Activated CD4-positive, alpha-beta T cell treated with anti-CD3 and anti-CD28 coated beads, Interleukin-2, amount 50 U/mL, for 48 hours (primary cell): ENCODE measurements around the gene CMTM1.
"Not testable (repeated sequence)": the region's sequence is repeated elsewhere in the genome, so short reads cannot be mapped to it uniquely, and the experiment has no call there.

ENCODE experiments used
- DNase-seq, 2 experiments: peaks; one replicate each; pipeline ENCODE4 v3.0.0-alpha.2; 2020

The CMTM1 gene

DNA sequence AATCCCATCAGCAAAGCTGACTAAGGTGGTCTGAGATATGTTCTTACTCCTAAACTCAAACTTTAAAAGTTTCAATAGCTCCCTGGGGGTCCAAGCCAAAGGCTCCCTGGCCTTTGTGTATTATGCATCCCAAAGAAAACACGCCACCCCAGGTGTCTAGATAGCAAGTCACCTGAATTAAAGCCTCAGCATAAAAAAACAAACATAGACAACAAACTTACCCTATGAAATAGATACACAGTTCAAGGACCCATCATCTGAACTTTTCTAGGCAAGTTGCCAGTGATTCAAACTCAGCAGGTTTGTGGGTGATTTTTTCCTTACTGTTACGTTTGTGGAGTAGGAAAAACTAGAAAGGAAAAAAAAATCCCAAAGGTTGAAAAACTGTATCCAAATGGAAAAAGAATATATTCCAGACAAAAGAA lies 50.8 kb downstream of the CMTM1 start:
- no peak for DNase-seq

DNA sequence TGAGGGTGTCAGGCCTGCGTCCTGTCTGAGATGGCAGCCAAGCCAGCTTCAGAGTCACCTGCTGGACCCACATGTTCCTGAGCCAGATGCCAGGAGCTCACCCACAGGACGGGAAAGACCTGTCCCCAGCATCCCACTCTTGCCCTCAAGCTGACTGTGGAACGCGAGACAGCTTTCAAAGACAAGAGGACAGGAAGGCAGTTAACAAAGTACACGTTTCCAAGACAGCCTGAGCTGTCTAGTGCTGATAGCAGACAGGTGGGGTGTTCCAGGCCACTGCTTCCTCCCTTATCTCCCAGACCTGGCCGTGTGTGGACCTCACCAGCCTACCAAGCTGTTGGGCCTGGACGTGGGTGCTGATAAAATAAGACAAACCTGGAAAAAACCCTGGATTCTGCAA lies 51.5 kb downstream of the CMTM1 start:
- no peak for DNase-seq

DNA sequence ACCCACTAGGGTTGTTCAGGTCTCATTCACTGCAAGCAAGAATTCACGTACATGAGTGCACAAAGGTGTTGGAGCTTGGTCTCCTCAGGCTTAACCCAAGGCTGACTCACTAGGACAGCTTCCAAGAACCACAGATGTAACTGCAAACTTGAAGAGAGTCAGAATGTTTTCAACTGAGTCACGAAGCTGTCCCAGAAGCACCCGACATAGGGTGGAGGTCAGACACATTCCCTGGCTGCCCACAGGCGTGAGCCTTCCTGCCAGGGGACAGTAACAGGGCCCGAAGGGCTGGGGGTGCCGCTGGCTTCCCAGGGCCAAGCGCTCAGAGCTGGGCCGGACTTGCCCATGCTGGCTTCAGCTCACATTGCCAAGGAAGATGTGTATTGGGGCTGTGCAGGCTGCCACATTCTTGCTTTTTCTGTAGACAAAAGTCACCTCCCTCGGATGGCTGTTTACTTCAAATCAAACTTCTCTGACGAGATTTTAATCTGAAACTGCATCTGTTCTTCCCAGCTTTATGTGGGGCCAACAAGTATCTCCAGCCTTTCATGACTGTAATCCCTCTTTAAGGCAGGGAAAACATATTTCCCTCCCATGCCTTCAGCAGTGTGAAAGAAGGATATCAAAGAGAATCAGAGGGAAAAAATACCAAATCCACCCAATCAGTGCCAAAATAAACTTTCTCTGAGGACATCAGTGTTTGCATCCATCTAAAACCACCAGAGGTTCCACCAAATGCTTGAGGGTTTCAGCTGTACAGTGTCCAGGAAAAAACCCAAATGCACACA lies 52.5 kb downstream of the CMTM1 start:
- DNase-seq = no peak

DNA sequence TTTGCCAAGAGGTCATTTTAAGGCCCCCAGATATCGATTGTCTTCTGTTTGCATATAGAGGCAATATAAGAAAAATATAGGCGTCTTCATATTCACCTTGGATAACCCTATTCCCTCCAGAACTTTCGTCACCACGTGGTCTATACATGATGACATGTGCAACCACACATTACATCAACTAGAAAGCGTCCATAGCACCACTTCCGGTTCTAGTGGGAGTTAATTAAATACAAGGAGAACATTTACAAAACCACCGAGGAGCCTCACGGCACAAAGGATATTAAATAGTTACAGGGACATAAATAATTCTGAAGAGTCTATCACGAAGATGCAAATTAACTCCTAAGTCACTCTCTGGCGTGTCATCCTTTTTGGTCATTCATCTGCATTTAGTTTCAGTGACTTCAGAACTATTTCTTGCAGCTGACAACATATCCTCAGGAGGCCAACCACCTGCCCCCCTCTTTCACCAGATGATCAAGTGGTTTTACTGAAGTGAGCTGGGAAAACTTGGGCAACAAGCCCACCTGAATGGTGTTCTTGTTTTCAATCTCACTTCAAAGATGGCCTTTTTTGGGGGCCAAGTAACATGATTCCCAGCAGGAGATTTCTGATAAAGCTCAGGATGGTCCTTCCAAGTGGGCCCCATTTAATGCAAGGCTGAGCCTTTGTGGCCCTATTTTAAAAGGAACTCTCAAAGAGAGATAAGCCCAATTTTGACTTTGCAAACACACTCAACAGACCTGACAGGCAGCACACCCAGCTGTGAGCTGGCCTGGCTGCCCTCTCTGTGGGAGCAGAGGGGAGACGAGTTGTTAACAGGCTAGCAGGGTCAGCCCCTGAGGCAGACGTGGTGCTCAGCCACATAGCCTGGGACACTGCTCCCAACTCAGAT lies 53.5 kb downstream of the CMTM1 start:
- DNase-seq = no peak

DNA sequence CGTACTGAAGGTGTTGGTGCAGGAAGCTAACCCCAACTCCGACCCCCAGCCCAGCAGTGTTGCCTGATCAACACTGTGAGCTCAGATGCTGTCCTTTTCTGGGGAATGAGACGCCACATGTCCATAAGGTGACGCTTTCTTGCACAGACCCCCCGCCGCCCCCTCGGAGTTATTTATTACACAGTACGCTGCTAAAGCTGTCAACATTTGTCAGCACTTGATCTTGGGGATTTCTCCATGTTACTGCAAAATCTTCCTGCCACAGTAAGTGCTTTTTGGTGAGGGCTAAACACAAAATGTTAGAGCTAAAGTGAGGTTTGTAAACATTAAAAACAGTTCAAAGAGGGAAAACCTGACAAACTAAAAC lies 54.2 kb downstream of the CMTM1 start:
- DNase-seq = no peak

DNA sequence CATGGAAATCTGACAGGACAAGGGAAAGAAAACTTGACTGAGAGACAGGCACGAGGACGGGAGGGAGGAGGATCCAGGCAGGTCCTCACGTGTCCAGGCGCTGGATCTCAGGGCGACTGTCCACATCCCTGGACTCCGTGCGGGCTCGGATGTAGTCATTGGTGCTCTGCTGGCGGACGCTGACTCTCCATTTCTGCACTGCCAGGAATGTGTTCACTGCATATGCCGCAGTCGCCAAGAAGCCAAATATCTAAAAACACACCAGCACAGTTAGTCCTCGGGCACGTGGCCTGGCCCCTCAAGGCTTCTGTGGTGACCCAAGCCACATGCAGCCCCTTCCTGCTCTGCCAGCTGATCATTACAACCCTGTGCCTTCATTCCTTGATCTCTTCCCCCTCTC lies 55.7 kb downstream of the CMTM1 start:
- DNase-seq = no peak

DNA sequence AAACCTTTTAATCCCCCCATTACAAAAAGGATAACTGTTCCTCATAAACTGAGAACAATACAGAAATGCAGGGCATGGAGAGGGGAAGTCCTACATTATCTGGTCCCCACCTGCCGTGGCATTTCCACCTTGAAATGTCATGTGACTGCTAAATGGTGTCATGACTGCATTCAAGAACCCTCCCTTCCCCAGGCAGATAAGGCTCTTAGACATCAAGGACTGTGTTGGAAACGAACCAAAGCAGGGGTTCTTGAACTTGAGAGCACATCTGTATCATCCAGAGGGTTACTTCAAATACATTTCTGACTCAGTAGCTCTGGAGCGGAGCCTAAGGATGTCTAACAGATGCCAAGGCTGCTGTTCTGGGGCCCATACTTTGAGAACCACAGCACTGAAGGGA lies 56.6 kb downstream of the CMTM1 start:
- no peak for DNase-seq

DNA sequence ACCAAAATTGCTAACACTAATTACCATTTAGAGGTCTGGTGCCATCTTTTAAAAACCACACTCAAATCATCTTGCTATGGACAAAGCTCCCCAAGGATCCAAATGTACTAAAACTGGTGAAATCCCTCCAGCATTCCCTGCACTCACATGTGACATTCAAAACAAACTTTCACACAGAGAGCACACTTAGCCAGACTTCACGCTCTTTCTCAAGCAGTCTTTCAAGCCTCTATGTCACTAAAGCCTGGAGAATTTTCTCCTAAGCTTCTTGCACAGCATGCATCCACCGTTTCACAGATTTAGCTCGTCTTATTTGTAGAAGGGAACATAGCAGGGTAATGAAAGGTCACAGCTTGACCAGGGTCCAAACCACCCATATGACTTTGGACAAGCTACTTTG lies 57.5 kb downstream of the CMTM1 start:
- no peak for DNase-seq

DNA sequence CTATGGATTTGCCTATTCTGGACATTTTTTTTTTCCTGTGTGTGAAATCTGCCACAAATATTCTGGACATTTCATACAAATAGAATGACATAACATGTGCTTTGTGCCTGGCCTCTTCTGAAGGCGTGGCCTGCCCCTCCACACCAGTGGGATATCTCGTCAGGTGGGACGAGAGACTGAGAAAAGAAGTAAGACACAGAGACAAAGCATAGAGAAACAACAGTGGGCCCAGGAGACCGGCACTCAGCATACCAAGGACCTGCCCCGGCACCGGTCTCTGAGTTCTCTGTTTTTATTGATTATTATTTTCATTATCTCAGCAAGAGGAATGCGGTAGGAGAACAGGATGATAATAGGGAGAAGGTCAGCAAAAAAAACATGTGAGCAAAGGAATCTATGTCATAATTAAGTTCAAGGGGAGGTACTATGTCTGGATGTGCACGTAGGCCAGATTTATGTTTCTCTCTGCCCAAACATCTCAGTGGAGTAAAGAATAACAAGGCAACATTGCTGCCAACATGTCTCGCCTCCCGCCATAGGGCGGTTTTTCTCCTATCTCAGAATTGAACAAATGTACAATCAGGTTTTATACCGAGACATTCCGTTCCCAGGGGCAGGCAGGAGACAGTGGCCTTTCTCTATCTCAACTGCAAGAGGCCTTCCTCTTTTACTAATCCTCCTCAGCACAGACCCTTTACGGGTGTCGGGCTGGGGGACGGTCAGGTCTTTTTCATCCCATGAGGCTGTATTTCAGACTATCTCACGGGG lies 61.6 kb downstream of the CMTM1 start:
- not testable (repeated sequence) for DNase-seq
